SU-DHL-6 (cell line): ENCODE measurements around the gene PPP1R11.

ENCODE experiments used
- H2AFZ ChIP-seq: fragments of 200-600 bp; sonication (generic); 2 replicates; pipeline ENCODE4 v1.6.1; 2014; ENCODE audit warnings: low read depth, mild to moderate bottlenecking, moderate library complexity, mixed read lengths, antibody characterized with exemption, low read length; ENCODE audit not compliant: severe bottlenecking
- H3F3A ChIP-seq: fragments of 200-600 bp; shearing (Covaris generic); 2 replicates; pipeline ENCODE4 v1.6.0; 2016; ENCODE audit warnings: antibody characterized with exemption, mild to moderate bottlenecking; ENCODE audit not compliant: insufficient read depth
- H3K27ac ChIP-seq: fragments of 200-600 bp; sonication (generic); 2 replicates; pipeline ENCODE4 v1.5.1; 2016; ENCODE audit warnings: low read depth, mild to moderate bottlenecking, low read length, moderate library complexity, mixed read lengths
- H3K27me3 ChIP-seq: fragments of 200-600 bp; sonication (generic), shearing (Covaris generic); 2 replicates; pipeline ENCODE4 v1.6.0; 2014; ENCODE audit warnings: mild to moderate bottlenecking, low read length
- H3K36me3 ChIP-seq: fragments of 200-600 bp; sonication (generic); 2 replicates; pipeline ENCODE4 v1.6.1; 2014; ENCODE audit warnings: mild to moderate bottlenecking, low read length, mixed read lengths
- H3K4me2 ChIP-seq: fragments of 300-600, 200-600 bp; shearing (Covaris generic), sonication (generic); 2 replicates; pipeline ENCODE4 v1.6.0; 2014; ENCODE audit warnings: low read length, low read depth, mild to moderate bottlenecking; ENCODE audit not compliant: poor library complexity, severe bottlenecking
- H3K4me3 ChIP-seq: fragments of 200-600 bp; sonication (generic); 2 replicates; pipeline ENCODE4 v1.5.1; 2014; ENCODE audit warnings: antibody characterized with exemption, low read length, mild to moderate bottlenecking, mixed read lengths; ENCODE audit not compliant: insufficient read depth, poor library complexity, severe bottlenecking
- H3K79me2 ChIP-seq: fragments of 200-600 bp; sonication (generic); 2 replicates; pipeline ENCODE4 v1.6.1; 2014; ENCODE audit warnings: mild to moderate bottlenecking, low read length, moderate library complexity; ENCODE audit not compliant: insufficient read depth
- H3K9ac ChIP-seq: fragments of 200-600 bp; sonication (generic); 2 replicates; pipeline ENCODE4 v1.7.0; 2014; ENCODE audit warnings: mild to moderate bottlenecking, low read length
- H3K9me2 ChIP-seq: fragments of 200-600 bp; sonication (generic); replicated peaks from 2 replicates; pipeline ENCODE4 v1.6.1; 2014; ENCODE audit warnings: low read length; ENCODE audit not compliant: insufficient read depth
- H3K9me3 ChIP-seq: fragments of 200-600 bp; sonication (generic); 2 replicates; pipeline ENCODE4 v1.6.1; 2014; ENCODE audit warnings: low read length, mixed read lengths; ENCODE audit not compliant: insufficient read depth
- H4K20me1 ChIP-seq: fragments of 200-600 bp; sonication (generic); 2 replicates; pipeline ENCODE4 v1.6.1; 2014; ENCODE audit warnings: low read depth, mild to moderate bottlenecking, antibody characterized with exemption, low read length, moderate library complexity, mixed read lengths
- EZH2phosphoT487 ChIP-seq: fragments of 200-600 bp; sonication (generic), shearing (Covaris generic); conservative IDR thresholded peaks from 2 replicates; pipeline ENCODE4 v1.6.1; 2018; ENCODE audit warnings: mild to moderate bottlenecking, antibody characterized with exemption, low read length, moderate library complexity, mixed read lengths
- TF ChIP-seq, protein P1 (sequence below): fragments of 200-600 bp; sonication (generic); IDR thresholded peaks from one replicate; pipeline ENCODE4 v1.5.1; 2017; ENCODE audit warnings: antibody characterized with exemption, mild to moderate bottlenecking, low read length, moderate library complexity; ENCODE audit not compliant: insufficient read depth, poor library complexity, severe bottlenecking

PPP1R11 gene

DNA sequence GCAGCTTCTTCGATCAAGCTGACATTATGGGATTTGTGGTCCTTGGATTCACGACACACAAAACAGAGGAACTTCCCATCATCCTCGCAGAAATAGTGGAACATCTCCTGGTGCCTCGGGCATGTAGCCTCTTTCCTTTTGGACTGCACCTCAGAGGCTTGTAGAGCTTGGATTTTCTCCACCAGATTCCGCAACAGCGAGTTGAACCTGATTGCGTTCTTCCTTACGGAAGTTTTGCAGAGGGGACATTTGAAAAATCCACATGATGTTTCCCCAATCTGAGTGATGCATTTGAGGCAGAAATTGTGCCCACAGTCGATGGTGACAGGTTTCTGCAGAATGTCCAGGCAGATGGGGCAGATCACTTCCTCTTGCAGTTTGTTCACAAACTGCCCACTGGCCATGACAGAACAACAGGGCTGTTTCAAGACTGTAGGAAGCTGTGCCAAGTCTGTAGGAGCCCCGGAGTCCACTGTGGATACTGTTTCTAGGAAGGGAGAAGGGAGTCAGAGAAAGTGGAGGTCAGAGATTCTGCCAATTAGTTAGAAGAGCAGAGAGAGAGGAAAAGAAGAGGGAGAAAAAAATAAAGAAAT lies 45.5 kb downstream of the PPP1R11 start:
- Histone ChIP-seq H3K4me3 (no peak overlapping the region), H2AFZ (no peak overlapping the region), H3K27me3 (no peaks in the 10 kb centered on the region), H3K9me3 (no peaks in the 10 kb centered on the region), H3K4me2 (no peak overlapping the region), H3F3A (no peaks in the 10 kb centered on the region), H4K20me1 (no peaks in the 10 kb centered on the region), H3K9me2 (no peaks in the 10 kb centered on the region), H3K9ac (no peak overlapping the region), H3K36me3 (no peaks in the 10 kb centered on the region), H3K79me2 (no peaks in the 10 kb centered on the region), H3K27ac (no peak overlapping the region)
- no peak for TF ChIP-seq EZH2phosphoT487
- TF ChIP-seq, protein P1, sequence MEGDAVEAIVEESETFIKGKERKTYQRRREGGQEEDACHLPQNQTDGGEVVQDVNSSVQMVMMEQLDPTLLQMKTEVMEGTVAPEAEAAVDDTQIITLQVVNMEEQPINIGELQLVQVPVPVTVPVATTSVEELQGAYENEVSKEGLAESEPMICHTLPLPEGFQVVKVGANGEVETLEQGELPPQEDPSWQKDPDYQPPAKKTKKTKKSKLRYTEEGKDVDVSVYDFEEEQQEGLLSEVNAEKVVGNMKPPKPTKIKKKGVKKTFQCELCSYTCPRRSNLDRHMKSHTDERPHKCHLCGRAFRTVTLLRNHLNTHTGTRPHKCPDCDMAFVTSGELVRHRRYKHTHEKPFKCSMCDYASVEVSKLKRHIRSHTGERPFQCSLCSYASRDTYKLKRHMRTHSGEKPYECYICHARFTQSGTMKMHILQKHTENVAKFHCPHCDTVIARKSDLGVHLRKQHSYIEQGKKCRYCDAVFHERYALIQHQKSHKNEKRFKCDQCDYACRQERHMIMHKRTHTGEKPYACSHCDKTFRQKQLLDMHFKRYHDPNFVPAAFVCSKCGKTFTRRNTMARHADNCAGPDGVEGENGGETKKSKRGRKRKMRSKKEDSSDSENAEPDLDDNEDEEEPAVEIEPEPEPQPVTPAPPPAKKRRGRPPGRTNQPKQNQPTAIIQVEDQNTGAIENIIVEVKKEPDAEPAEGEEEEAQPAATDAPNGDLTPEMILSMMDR = no peak

DNA sequence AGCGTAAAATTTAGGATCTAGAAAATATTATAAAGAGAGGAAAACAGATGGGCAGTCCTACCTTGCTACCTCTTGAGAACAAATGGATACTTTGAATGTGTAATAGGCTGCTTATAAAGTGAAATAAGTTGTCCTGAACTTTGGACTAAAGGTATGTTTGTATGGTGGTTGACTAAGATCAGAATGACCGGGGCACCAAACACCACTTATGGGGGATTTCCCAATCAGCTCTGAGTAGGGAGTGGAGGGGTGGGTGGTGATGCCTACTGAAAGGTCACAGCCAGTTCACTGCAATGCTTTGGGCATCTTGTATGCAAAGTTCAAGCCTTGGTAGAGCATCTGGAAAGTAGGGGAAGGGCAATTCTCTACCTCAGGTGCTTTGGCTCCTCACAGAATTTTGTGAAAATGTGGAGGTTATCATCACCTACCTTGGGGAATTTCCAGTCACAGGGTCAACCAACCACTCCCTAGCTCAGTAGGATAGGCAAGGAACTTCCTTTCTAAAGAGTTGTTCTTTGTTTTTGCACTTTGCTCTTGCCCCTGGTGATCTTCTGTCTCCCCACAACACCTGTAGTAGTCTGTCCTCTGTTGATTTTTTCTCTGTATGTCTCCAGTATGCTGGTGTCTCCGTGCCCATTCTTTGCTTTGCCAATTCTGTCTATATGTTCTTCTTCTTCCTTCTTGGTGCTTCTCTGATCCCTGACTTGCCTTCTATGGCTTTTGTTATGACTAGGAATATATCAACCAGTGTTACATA lies 46.2 kb downstream of the PPP1R11 start, which contains the start of gene TRIM31:
TSS of gene TRIM31 (minus strand) at position 88 of the 757 bp plus-strand sequence. CDS start 285 bp downstream, outside the sequence.
- Histone ChIP-seq H3K27ac (no peak within 1 kb of the TSS), H3K9ac (no peak within 1 kb of the TSS)

DNA sequence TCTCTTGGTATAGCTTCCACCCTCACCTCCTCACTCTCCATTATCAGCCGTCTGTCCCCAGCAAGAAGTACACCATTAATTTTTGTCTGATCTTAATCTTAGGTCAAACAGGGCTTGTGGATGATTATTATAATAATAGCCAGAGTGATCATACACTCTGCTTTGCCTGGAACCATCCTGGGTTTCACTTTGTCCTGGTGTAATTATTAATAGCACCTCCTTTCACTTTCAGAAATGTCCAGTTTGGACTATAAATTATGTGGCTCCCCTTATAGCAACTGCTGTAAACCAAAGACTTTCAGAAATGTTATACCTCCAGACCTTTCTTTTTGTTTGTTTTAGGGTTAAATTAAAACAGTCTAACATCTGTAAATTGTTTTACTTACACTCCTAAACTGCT lies 46.8 kb downstream of the PPP1R11 start:
- H3K27ac ChIP-seq = no peak overlapping the region
- no peak overlapping the region for H3K4me2 ChIP-seq
- no peak overlapping the region for H3K4me3 ChIP-seq

More for the DNA sequence above, 46.2 kb downstream of the PPP1R11 start, which contains the start of gene TRIM31:
- no peak within 1 kb of the TSS for H3K4me3 ChIP-seq
- TF ChIP-seq, protein P1 = no peak
- no peak; the same call in 1 of the 2 replicates for TF ChIP-seq EZH2phosphoT487
- no peaks in the 10 kb centered on the region for H4K20me1 ChIP-seq
- H3K36me3 ChIP-seq = no peaks in the 10 kb centered on the region
- H3K4me2 ChIP-seq = no peak within 1 kb of the TSS
- H2AFZ ChIP-seq = no peak within 1 kb of the TSS
- H3K9me2 ChIP-seq = no peaks in the 10 kb centered on the region
- no peaks in the 10 kb centered on the region for H3K79me2 ChIP-seq
- no peaks in the 10 kb centered on the region for H3K27me3 ChIP-seq
- H3K9me3 ChIP-seq = no peaks in the 10 kb centered on the region
- no peaks in the 10 kb centered on the region for H3F3A ChIP-seq

More for the DNA sequence above, 46.8 kb downstream of the PPP1R11 start:
- no peak; the same call in 1 of the 2 replicates for TF ChIP-seq EZH2phosphoT487
- TF ChIP-seq, protein P1 = no peak
- Histone ChIP-seq H3K9me3 (no peaks in the 10 kb centered on the region), H3K36me3 (no peaks in the 10 kb centered on the region), H3K9ac (no peak overlapping the region), H3K79me2 (no peaks in the 10 kb centered on the region), H2AFZ (no peak overlapping the region), H4K20me1 (no peaks in the 10 kb centered on the region), H3F3A (no peaks in the 10 kb centered on the region), H3K9me2 (no peaks in the 10 kb centered on the region), H3K27me3 (no peaks in the 10 kb centered on the region)
